Body of pancreas (tissue), 4 donors: ENCODE data around the gene PARP1. TPM values are rescaled to one million over a fixed set of nuclear protein-coding genes. Genes with fewer than 3 reads are reported as not detected.

Experiments
- ATAC-seq: fragments of 150-250 bp; one replicate; pipeline ENCODE4 v1.9.1; 2016
- DNase-seq, 4 donors: peaks; one replicate each; pipeline ENCODE4 v3.0.0-alpha.2; 2019
- H3K27ac ChIP-seq, 4 donors: fragments of 200-600 bp; sonication (generic); 1 replicate in 3 of 4; 2 replicates in 1 of 4; pipeline versions ENCODE4 v1.5.1 to v1.6.1; 2016 to 2019; ENCODE audit warnings: mild to moderate bottlenecking in 1 of 4, mixed read lengths in 1 of 4, moderate library complexity in 1 of 4
- H3K27me3 ChIP-seq, 2 donors: fragments of 200-600 bp; sonication (generic); one replicate each; pipeline ENCODE4 v1.6.0; 2016; ENCODE audit warnings: mild to moderate bottlenecking in 1 of 2
- H3K36me3 ChIP-seq, 2 donors: fragments of 200-600 bp; sonication (generic); replicated peaks in 1 of 2; 2 replicates each; pipeline ENCODE4 v1.5.1; 2016; ENCODE audit warnings: low read depth in 2 of 2; ENCODE audit not compliant: insufficient read depth in 1 of 2
- H3K4me1 ChIP-seq: fragments of 200-600 bp; sonication (generic); one replicate; pipeline ENCODE4 v1.6.0; 2016
- H3K4me3 ChIP-seq, 2 donors: fragments of 200-600 bp; sonication (generic); 1 replicate in 1 of 2; 2 replicates in 1 of 2; pipeline ENCODE4 v1.5.1; 2016 to 2019
- H3K9me3 ChIP-seq, 3 donors: fragments of 200-600 bp; sonication (generic); 1 replicate in 2 of 3; 2 replicates in 1 of 3; pipeline ENCODE4 v1.5.1; 2016
- POLR2A ChIP-seq, 3 donors: fragments of 450-650 bp; IDR thresholded peaks; one replicate each; pipeline ENCODE4 v1.6.1; 2016; ENCODE audit warnings: antibody characterized with exemption in 3 of 3, mild to moderate bottlenecking in 2 of 3
- WGBS, 2 donors: methylation state at CpG; one replicate each; pipeline ENCODE4 v1.1.5; 2017; 5-methylcytosine and 5-hydroxymethylcytosine counted together
- intact Hi-C: fragments of 100-400 bp; cut with DNase I; formaldehyde crosslinking; loops from one replicate; pipeline ENCODE4 v1.15.1; 2023
- total RNA-seq, 2 donors: library from RNA; depleted of rRNA; stranded (reverse); fragments of >200 nt; gene quantifications; one replicate each; pipeline ENCODE4 v1.1.0, GENCODE V29; 2016
- TF ChIP-seq, protein P1 (sequence below), 7 experiments: fragments of 450-650 bp in 4 of 7; fragments of 200-600 bp in 3 of 7; sonication (generic) in 3 of 7; IDR thresholded peaks; one replicate each; pipeline ENCODE4 v1.5.1; 2016 to 2019; ENCODE audit warnings: antibody characterized with exemption in 7 of 7

The PARP1 gene
- total RNA-seq, 2 donors from 2014 or later, result 56.3 to 72.8 TPM

- intact Hi-C loops, result no loop called here
- Histone ChIP-seq H3K4me1 (peaks cover 7% of the 10 kb centered on the region), H3K27me3 (no peaks in the 10 kb centered on the region), H3K4me3 (no peak overlapping the region), H3K27ac (no peak overlapping the region), H3K36me3 (peaks cover 0 to 9% of the 10 kb centered on the region in 2 donors), H3K9me3 (no peaks in the 10 kb centered on the region)
- TF ChIP-seq, protein P1, sequence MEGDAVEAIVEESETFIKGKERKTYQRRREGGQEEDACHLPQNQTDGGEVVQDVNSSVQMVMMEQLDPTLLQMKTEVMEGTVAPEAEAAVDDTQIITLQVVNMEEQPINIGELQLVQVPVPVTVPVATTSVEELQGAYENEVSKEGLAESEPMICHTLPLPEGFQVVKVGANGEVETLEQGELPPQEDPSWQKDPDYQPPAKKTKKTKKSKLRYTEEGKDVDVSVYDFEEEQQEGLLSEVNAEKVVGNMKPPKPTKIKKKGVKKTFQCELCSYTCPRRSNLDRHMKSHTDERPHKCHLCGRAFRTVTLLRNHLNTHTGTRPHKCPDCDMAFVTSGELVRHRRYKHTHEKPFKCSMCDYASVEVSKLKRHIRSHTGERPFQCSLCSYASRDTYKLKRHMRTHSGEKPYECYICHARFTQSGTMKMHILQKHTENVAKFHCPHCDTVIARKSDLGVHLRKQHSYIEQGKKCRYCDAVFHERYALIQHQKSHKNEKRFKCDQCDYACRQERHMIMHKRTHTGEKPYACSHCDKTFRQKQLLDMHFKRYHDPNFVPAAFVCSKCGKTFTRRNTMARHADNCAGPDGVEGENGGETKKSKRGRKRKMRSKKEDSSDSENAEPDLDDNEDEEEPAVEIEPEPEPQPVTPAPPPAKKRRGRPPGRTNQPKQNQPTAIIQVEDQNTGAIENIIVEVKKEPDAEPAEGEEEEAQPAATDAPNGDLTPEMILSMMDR (IDR thresholded peaks at IDR 0.05), result no peak
- TF ChIP-seq POLR2A (IDR thresholded peaks at IDR 0.05), result no peak
- DNase-seq (no peak), ATAC-seq (no peak)
- 94 to 96% methylated on average over 9 to 10 of the region's 10 CpGs for WGBS, 2 donors
These were observed 52.9 kb downstream of the PARP1 start for GRCh38 chr1:226355016-226355415.

DNA sequence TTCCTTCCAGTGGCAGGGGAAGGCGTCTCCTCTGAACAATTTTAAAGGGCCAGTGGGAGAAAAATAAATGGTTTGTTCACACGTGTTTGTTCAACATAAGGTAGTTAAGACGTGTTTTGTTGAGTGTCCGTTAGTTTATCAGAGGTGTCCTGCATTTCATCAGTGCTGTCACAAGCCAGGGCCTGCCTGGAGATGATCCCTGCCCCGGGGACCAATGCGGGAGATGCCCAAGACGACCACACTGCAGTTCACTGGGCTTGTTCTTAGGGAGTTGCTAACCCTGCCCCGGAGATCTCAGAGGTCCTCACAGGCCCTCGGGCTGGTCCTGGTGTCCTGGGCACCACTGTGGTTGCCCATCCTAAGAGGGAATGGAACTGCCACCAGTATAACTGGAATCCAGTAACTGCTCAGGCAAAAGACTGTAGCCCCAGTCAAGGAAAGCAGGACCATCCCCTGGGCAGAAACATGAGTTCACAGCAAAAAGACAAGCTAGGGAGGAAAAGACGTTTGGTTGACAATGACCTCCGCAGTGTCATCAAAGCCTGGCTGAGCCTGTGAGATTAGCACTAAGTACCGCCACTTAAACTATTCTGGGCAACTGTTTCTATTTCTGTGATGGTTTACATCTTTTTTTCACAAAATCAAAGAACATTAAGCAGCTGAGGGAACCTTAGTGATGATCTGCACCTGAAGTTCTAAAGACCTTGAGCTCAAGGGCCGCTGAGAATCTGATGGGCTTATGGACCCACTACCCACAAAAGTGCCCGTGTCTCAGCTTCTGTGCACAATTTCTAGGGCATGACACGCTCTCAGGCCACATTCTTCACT is 54.0 kb downstream of the PARP1 start:
- DNase-seq (no peak), ATAC-seq (no peak)
- WGBS, 2 donors, result 56 to 62% methylated on average over 15 of the region's 15 CpGs
- Histone ChIP-seq H3K36me3 (peaks cover 0 to 5% of the 10 kb centered on the region in 2 donors), H3K4me1 (peaks cover 9% of the 10 kb centered on the region), H3K27me3 (no peaks in the 10 kb centered on the region), H3K4me3 (no peak overlapping the region), H3K9me3 (no peaks in the 10 kb centered on the region), H3K27ac (no peak overlapping the region)
- TF ChIP-seq, protein P1 (IDR thresholded peaks at IDR 0.05), result no peak
- TF ChIP-seq POLR2A (IDR thresholded peaks at IDR 0.05), result no peak
- intact Hi-C loops, result no loop called here

DNA sequence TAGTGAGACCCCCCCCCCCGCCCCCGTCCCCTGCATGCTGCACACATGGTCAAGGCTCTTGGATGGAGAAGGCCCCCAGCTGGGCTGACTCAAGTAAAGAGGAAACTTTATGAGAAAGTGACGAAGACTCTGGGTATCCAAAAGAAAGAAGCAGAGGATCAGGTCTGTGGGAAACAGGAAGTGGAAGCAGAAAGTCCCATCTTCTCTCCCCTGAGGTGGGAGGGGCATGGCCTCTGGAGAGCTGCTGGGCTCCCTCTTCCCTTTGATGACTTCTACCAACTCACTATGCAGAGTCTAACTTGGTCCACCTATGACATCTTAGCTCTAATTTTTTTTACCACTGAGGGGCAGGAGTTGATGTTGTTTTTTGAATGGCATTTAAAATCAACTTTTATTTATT is 56.2 kb downstream of the PARP1 start:
- ATAC-seq (no peak), DNase-seq (no peak)
- 83 to 90% methylated on average over 2 to 3 of the region's 3 CpGs for WGBS, 2 donors
- no peaks in the 10 kb centered on the region for H3K36me3 ChIP-seq
- TF ChIP-seq POLR2A (IDR thresholded peaks at IDR 0.05), result no peak
- TF ChIP-seq, protein P1 (IDR thresholded peaks at IDR 0.05), result no peak
- intact Hi-C loops, result no loop called here
- H3K4me1 ChIP-seq, result peaks cover 9% of the 10 kb centered on the region
- H3K9me3 ChIP-seq, result no peaks in the 10 kb centered on the region
- no peak overlapping the region for H3K4me3 ChIP-seq
- no peak overlapping the region for H3K27ac ChIP-seq
- H3K27me3 ChIP-seq, result no peaks in the 10 kb centered on the region

GRCh38 chr1:226350519-226350865 is 57.4 kb downstream of the PARP1 start:
- Histone ChIP-seq H3K4me3 (no peak overlapping the region), H3K4me1 (peaks cover 9% of the 10 kb centered on the region), H3K9me3 (no peaks in the 10 kb centered on the region), H3K36me3 (no peaks in the 10 kb centered on the region), H3K27me3 (no peaks in the 10 kb centered on the region), H3K27ac (no peak overlapping the region)
- peak in 1 of 4 donors; percentile 19 for DNase-seq
- TF ChIP-seq, protein P1 (IDR thresholded peaks at IDR 0.05), result no peak
- no peak for ATAC-seq
- intact Hi-C loops, result no loop called here
- 40 to 49% methylated on average over 9 of the region's 9 CpGs for WGBS, 2 donors
